ENCODE data around the gene CILP.

The CILP gene

GRCh38 chr15:65221697-65222096 is 10.4 kb upstream of the CILP start:
- DNase-seq (ENCODE audit: low spot score): no peak

- DNase-seq (ENCODE audit: low spot score): no peak
Observed at GRCh38 chr15:65219137-65219536, 7.9 kb upstream of the CILP start.

- DNase-seq (ENCODE audit: low spot score): no peak
Observed at GRCh38 chr15:65217526-65218482, 6.5 kb upstream of the CILP start.

- no peak for DNase-seq (ENCODE audit: low spot score)
Observed at GRCh38 chr15:65215496-65215895, 4.2 kb upstream of the CILP start.

- DNase-seq (ENCODE audit: low spot score): no peak
Observed at GRCh38 chr15:65214010-65214409, 2.7 kb upstream of the CILP start.

- no peak for DNase-seq (ENCODE audit: low spot score)
Observed at GRCh38 chr15:65213241-65213640, 2.0 kb upstream of the CILP start.

GRCh38 chr15:65212097-65212496 is 824 bp upstream of the CILP start:
- DNase-seq (ENCODE audit: low spot score): peak; percentile 44

GRCh38 chr15:65211482-65211982 is 259 bp upstream of the CILP start:
- no peak for DNase-seq (ENCODE audit: low spot score)

- DNase-seq (ENCODE audit: low spot score): no peak
Observed at GRCh38 chr15:65209701-65210643, 1.3 kb downstream of the CILP start.

GRCh38 chr15:65208647-65209046 is 2.6 kb downstream of the CILP start:
- DNase-seq (ENCODE audit: low spot score): no peak

- no peak for DNase-seq (ENCODE audit: low spot score)
Observed at GRCh38 chr15:65207280-65207840, 3.9 kb downstream of the CILP start.

- no peak for DNase-seq (ENCODE audit: low spot score)
Observed at GRCh38 chr15:65206750-65207149, 4.5 kb downstream of the CILP start.

- no peak for DNase-seq (ENCODE audit: low spot score)
Observed at GRCh38 chr15:65204931-65205660, 6.2 kb downstream of the CILP start.

GRCh38 chr15:65204236-65204930 is 6.9 kb downstream of the CILP start:
- DNase-seq (ENCODE audit: low spot score): no peak

GRCh38 chr15:65201918-65202317 is 9.4 kb downstream of the CILP start:
- DNase-seq (ENCODE audit: low spot score): no peak

- no peak for DNase-seq (ENCODE audit: low spot score)
Observed at GRCh38 chr15:65198571-65198970, 12.7 kb downstream of the CILP start.

GRCh38 chr15:65197337-65197645 is 14.0 kb downstream of the CILP start:
- no peak for DNase-seq (ENCODE audit: low spot score)

- no peak for DNase-seq (ENCODE audit: low spot score)
Observed at GRCh38 chr15:65196637-65197336, 14.5 kb downstream of the CILP start.

- DNase-seq (ENCODE audit: low spot score): no peak
Observed at GRCh38 chr15:65195548-65195923, 15.7 kb downstream of the CILP start.

- DNase-seq (ENCODE audit: low spot score): no peak
Observed at GRCh38 chr15:65194826-65195547, 16.3 kb downstream of the CILP start.

Data from HuH-7.5 (cell line).